ENCODE measurements around the gene CT47C1.
"Not testable (repeated sequence)": the region's sequence is repeated elsewhere in the genome, so short reads cannot be mapped to it uniquely, and the experiment has no call there.

The CT47C1 gene

DNA sequence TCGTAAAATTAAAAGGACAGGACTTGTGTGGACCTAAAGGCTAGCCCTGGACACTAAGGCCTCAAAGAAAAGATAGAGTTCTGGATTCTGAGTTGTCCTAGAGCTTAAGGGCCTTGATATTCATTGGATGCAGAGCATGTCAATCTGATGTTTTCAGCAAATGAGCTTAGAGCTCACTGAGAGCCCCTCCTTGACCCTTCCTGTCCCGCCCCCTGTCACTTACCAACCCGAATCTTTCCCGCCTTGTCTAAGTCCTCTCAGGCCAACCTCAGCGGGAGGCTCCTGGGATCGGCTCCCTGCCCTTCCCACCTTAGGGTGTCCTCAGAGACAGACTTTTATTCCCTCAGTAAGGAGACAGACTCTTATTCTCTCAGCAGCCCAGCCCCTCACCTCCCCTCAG lies at the start of gene CT47C1:
Gene CT47C1, plus strand, starts transcription at position 250 of the 400 bp plus-strand sequence. CDS start 233 bp downstream, outside the sequence.
- no peak for DNase-seq (ENCODE audit: low read depth in 2 of 2, low spot score in 1 of 2)

DNA sequence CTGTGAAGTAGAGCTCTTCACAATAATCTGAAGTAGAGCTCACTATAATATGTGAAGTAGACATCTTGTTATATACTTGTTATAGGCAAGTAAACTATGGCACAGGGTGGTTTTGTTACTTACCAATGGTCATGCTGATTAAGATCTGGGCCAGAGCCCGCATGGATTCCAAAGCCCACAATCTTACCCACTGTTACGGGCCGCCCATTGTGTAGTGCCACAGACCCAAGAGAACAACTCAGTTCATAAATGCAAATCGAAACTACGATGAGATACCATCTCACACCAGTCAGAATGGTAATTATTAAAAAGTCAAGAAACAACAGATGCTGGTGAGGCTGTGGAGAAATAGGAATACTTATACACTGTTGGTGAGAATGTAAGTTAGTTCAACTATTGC lies 46.9 kb upstream of the CT47C1 start:
- no peak for DNase-seq (ENCODE audit: low read depth in 2 of 2, low spot score in 1 of 2)

DNA sequence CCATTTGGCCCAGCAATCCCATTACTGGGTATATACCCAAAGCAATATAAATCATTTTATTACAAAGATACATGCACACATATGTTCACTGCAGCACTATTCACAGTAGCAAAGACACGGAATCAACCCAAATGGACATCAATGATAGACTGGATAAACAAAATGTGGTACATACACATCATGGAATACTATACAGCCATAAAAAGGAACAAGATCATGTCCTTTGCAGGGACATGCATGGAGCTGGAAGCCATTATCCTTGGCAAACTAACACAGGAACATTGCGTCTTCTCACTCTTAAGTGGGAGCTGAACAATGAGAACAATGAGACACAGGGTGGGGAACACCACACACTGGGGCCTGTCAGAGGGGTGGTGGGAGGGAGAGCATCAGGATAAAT lies 46.4 kb upstream of the CT47C1 start:
- DNase-seq (ENCODE audit: low read depth in 2 of 2, low spot score in 1 of 2), result not testable (repeated sequence)

DNA sequence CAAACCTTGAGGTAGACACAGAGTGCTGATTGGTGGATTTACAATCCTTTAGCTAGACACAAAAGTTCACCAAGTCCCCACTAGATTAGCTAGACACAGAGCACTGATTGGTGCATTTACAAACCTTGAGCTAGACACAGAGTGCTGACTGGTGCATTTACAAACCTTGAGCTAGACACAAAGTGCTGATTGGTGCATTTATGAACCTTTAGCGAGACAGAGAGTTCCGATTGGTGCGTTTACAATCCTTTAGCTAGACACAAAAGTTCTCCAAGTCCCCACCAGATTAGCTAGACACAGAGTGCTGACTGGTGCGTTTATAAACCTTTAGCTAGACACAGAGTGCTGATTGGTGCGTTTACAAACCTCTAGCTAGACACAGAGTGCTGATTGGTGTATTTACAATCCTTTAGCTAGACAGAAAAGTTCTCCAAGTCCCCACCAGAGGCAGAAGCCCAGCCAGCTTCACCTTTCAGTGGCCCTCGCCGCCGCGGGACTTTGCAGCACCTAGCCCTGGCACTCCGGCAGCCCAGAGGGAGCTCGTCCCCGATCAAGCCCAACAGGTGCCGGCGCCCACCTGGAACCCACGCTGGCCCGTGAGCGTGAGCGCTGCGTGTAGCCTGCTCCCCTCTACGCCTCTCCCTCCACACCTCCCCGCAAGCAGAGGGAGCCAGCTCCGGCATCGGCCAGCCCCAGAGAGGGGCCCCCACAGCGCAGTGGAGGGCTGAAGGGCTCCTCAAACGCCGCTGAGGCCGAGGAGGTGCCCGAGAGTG lies 44.6 kb upstream of the CT47C1 start:
- not testable (repeated sequence) for DNase-seq (ENCODE audit: low read depth in 2 of 2, low spot score in 1 of 2)

DNA sequence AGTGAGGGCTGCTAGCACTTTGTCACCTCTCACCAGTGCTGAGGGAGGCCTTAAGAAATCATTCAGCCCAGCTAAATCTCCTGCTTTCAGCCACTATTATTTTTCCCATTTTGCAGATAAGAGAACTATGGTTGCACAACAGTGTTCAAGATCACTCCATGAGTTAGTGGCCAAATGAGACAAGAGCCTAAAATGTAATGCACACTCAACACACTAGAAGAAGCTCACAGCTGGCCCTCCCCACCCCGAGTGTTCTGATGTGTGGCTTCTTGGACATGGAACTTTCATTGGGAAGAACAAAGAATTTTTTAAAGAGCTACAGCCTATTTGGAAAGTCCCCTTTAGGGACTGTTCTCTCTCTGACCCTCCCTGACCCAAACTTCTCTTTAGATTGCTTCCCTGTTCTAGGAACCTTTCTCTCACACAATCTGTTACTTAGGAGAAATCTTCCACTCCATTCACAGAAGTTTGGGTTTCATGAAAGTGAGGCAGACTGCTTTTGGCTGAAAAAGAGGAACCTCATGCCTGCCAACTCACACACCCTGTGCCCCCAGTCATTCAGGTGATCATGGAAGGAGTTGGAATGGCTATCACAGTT lies 44.0 kb upstream of the CT47C1 start:
- no peak for DNase-seq (ENCODE audit: low read depth in 2 of 2, low spot score in 1 of 2)

DNA sequence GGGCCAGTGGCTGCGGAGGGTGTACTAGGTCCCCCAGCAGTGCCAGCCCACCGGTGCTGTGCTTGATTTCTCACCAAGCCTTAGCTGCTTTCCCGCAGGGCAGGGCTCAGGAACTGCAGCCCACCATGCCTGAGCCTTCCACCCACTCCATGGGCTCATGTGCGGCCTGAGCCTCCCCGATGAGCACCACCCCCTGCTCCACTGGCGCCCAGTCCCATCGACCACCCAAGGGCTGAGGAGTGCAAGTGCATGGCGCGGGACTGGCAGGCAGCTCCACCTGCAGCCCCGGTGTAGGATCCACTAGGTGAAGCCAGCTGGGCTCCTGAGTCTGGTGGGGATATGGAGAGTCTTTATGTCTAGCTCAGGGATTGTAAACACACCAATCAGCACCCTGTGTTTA lies 43.1 kb upstream of the CT47C1 start:
- not testable (repeated sequence) for DNase-seq (ENCODE audit: low read depth in 2 of 2, low spot score in 1 of 2)

DNA sequence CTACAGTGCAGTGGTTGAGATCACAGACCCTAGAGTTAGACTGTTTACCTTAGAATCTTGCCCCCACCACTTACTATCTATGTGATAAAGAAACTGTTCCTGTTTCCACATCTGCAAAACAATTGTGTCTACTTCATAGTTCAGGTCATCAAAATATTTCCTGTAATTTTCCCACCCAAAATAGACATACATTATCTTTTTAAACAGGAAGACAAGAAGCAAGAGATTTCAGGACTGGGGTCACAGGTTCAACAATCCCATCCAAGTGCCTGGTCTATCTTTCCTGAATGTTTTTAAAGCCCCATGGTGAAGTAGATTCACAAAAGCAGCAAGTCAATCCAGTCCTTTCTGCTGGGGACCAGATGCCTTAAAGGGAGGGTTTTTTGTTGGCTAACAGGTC lies 41.8 kb upstream of the CT47C1 start:
- DNase-seq (ENCODE audit: low read depth in 2 of 2, low spot score in 1 of 2), result no peak

DNA sequence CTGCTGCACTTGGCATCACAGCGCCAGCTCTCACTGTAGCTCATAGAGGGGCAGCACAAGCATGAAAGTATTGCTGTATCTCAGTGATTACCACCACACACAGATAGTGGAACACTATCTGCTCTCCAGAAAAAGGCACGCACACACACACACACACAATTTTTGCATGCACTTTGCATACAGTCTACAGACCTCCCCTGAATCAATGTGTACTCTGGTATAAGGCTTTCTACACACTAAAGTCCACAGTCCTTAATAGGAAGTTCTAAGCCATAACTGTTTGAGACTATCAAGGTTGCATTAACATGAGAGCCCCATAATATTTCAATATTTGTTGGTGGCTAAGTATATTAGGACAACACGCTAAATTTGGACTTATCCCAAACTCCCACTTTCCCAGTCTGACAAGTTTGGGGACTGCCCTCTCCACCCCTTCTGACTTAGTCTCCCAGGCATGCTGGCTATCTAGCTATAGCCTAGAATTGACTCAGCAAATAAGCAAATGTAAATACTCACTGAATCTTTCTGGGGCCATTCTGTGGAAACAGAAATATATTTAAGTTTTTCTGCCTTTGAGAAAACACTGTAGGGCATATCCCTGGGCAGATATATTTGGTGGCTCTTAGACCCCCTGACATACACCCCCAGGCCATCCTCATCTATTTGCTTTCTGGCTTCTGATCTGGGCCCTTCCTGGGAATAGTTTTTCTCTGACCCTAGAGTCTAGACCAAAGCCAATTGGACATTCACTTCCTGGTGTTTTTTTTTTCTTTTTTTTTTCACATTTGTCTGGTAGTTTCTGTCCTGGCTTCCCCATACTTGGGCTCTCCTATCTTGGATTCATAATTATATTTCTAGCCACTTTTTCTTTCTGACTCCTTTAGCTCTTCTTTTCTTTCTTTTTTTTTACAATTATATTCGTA lies 36.4 kb upstream of the CT47C1 start:
- DNase-seq (ENCODE audit: low read depth in 2 of 2, low spot score in 1 of 2), result no peak

DNA sequence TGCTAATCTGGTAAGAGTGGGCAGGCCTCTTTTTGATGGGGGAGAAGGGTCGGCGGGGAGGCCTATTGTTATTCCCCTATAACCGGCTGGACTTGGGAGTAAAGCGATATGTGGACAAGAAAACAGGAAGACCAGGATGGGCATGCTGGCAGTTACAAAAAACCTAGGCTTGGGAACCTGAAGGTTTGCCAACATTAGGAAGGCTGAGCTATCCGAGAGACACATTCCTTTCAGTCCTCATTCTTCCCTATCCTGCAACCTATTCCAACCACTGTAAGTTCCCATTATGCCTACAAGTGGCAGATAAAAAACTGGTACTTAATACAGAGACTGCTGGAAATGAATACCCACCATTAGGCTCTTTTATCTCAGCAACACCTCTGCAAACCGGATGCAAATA lies 32.4 kb upstream of the CT47C1 start:
- no peak for DNase-seq (ENCODE audit: low read depth in 2 of 2, low spot score in 1 of 2)

DNA sequence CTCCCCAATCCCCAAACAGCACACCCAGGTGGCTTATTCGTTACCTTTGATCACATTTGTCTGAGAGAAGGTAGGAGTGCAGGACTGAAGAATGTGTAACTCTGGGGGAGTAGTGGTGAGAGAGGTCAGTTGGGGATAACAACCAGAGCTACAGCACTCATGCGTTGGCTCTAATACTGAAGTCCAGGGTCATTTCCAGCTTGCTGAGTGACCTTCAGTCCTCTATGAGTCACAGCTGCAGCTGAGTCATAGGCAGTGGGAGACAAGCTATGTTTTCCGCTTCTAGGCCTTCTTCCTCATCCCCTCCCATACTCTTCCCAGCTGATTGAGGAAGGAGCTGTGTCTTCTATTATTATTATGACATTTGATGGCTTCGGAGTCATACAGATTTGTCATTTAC lies 31.6 kb upstream of the CT47C1 start:
- DNase-seq (ENCODE audit: low read depth in 2 of 2, low spot score in 1 of 2), result no peak

DNA sequence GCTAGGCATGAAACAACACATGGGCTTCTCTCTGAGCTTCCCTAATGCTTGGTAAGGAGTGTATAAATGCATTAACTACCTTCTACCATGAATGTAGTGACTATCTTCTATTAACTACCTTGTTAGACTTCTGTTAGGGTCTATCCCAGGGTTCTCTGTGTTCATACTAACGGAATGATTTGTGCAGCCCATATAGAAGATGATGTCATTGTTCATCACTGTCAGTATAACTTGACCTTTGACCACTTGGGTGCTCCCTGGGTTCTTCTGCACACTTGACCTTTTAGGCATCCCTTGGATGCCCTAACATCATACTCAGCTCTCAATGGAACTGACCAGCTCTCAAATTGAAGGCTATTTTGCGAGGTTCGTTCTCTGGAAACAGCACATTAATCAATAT lies 30.8 kb upstream of the CT47C1 start:
- DNase-seq (ENCODE audit: low read depth in 2 of 2, low spot score in 1 of 2), result no peak

DNA sequence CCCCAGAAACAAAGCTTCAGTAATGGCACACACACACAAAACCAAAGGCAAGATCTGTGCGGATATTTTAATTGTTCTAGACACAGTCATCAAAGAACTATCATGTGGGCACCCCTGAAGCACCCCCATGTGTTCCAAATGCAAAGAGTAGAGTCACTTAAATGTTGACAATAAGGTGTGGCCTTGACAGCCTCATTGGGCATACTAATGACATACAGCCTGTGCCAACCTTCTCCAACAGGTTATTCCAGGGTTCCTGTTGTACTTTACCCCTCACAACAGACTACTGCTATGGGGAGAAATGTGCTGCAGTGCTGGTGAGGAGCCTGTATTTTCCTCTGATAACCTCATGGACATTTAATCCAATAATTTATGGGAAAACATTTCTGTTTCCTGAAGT lies 29.8 kb upstream of the CT47C1 start:
- no peak for DNase-seq (ENCODE audit: low read depth in 2 of 2, low spot score in 1 of 2)

DNA sequence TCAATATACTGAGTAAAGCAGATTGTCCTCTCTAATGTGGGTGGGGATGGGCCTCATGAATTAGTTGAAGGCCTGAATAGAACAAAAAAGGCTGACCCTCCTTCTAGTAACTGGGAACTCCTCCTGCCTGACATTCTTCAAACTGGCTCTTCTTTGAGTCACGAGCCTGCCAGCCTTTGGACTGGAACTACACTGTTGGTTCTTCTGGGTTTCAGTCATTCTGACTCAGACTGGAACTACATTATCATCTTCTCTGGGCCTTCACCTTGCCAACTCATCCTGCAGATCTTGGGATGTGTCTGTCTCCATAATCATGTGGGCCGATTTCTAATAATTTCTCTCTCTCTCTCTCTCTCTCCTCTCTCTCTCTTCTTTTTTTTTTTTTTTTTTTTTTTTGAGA lies 26.9 kb upstream of the CT47C1 start:
- no peak for DNase-seq (ENCODE audit: low read depth in 2 of 2, low spot score in 1 of 2)

DNA sequence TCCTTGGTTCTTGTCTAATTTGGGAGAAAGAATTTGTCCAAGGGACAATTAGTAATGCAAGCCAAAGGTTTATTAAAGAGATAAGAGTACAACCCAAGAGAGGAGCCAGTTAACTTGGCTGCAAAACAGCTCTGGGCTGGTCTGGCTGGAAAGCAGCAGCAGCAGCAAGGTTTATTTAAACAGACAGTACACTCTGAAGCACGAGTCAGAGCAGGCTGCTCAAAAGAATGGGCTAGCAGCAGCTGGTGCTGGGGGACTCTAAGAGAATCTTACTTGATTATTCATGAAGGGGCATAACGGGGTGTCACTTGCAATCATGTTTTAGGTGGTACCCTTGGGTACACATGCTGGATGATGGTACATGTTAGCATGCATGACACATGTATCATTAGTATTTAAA lies 17.1 kb upstream of the CT47C1 start:
- DNase-seq (ENCODE audit: low read depth in 2 of 2, low spot score in 1 of 2), result no peak

DNA sequence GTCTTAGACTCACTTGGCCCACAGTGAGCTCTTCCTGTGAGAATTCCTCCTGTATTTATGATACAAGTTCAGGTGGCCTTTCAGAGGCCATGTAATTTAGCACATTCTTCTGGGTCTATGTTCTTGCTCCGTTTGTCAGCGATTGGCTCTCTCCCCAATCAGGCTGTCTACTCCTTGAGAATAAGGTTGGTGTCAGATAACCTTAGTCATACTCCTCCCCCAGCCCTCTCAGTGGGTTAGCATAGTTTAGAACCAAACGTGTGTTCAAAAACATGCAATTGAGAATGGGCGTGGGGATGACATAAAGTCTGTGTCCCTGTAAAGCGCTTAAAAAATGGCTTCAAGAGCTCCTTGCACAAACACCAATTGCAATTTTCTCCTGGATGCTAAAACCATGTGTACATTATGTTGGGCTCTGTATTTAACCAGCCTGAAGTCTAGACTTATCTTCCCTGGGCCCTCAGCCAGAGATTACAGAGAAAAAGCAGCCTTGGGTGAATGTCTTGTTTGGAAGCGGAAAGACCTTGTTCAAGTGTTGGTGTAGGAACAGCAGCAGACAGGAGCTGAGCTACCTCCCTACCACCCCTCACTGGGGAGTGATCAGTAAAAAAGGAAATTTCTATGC lies 9.9 kb upstream of the CT47C1 start:
- no peak for DNase-seq (ENCODE audit: low read depth in 2 of 2, low spot score in 1 of 2)

DNA sequence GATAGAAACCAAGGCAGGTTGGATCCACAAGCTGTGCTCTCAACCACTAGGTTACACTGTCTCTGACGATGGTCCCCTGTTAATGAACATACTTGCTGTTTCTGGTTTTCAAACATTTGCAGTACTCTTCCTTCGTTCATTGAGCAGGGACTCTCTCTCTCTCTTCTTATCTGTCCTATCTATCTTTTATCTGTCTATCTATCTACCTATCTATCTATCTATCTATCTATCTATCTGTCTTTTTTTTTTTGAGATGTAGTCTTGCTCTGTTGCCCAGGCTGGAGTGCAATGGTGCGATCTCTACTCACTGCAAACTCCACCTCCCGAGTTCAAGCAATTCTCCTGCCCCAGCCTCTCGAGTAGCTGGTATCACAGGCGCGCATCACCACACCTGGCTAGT lies 9.4 kb upstream of the CT47C1 start:
- DNase-seq (ENCODE audit: low read depth in 2 of 2, low spot score in 1 of 2), result no peak

DNA sequence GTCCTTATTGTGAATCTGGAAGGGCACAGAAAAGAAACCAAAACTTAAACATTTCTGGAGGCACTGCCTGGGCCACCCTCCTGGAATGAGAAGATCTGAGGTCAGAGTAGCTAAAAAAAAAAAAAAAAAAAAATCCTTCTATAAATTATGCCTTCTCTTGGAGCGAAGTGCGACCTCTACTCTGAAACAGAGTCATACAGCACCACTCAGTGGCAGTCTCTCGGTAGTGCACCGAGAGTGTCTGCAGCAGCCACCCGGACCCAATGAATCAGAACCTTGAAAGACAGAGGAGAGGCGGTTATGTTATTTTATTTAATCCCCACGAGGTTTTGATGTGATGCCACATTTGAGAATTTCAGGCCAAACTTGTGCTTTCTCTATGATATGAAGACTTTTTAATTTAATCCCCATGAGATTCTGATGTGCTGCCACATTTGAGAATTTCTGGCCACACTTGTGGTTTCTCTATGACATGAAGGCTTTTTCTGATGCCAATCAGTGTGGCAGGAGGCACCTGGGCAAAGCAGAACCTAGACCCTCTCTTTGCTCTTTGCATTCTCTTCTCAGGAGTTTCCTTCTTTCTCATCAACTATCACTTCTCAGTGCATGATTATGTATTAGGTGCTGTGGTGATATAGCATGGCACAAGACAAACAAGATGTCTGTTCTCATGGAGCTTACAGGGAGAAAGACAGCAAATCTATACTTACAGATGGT lies 5.6 kb upstream of the CT47C1 start:
- DNase-seq (ENCODE audit: low read depth in 2 of 2, low spot score in 1 of 2), result no peak

DNA sequence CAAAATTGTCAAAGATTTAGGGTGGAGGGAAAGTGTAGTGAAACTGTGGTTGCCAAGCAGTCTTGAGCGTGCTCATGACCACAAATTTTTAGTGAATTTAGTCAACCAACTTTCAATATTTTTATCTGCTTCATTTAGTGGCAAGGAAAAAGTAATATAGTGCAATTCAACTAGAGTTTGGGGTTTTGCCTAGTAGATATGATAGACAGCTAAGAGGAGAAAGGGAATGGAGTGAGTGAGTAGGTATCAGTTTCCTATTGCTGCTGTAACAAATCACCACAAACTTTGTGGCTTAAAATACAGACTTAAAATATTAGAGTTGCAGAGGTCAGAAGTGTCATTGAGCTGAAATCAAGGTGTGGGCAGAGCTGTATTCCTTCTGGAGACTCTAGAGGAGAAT lies 3.7 kb upstream of the CT47C1 start:
- DNase-seq (ENCODE audit: low read depth in 2 of 2, low spot score in 1 of 2), result no peak

DNA sequence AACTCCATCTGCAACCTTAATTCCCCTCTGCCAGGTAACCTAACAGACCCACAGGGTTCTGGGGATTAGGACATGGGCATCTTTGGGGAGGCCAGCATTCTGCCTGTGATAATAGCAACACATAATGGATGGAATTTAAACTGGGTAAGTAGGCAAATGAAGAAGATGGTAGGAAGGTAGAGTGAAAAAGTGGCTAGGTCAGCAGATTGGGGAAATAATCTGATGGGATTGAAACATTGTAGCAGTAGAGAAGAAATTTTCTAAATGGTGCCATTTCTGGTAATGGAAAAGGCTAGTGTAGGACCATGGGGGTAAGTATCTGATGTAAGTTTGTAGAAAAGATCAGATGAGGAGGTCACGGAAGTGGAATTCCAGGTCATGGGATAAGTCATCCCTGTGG lies 3.0 kb upstream of the CT47C1 start:
- no peak for DNase-seq (ENCODE audit: low read depth in 2 of 2, low spot score in 1 of 2)

DNA sequence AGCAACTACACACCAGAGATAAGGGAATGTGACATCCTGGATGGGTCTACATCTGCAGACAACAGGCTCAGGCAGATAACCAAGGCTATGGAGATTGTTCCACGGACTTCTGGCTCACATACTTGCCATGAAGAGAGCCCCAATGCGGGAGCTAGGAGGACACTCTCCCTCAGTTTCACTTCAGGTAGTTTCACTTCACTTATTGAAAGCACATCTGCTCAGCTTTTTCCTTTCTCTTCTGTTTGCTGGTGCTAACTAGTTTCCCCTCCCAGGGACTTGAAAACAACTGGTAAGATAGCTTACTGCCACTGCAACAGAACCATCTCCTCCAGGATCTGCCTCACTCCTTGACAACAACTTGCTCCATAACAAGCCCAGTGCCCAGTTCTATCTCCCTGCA lies 1.4 kb upstream of the CT47C1 start:
- no peak for DNase-seq (ENCODE audit: low read depth in 2 of 2, low spot score in 1 of 2)

Data from stimulated activated CD8-positive, alpha-beta memory T cell treated with anti-CD3 and anti-CD28 coated beads, Interleukin-4, amount 100 ng/mL, for 4 hours (primary cell).